Naive B cell (primary cell): ENCODE results near the gene RNF8. TPM values are rescaled to one million over a fixed set of nuclear protein-coding genes. Genes with fewer than 3 reads are reported as not detected.
"Not testable (repeated sequence)": the region's sequence is repeated elsewhere in the genome, so short reads cannot be mapped to it uniquely, and the experiment has no call there.

Experiments used
- ATAC-seq, 2 donors: fragments of 150-1000 bp; cut with Tn5 transposase; 2 replicates each; pipeline ENCODE4 v1.10.0; 2021; ENCODE audit warnings: low read depth in 2 of 2, mild to moderate bottlenecking in 2 of 2, moderate library complexity in 2 of 2
- DNase-seq: peaks from one replicate; pipeline ENCODE4 v3.0.0; 2022
- H3K27ac Mint-ChIP-seq, 6 donors: one replicate each; pipeline ENCODE4 v1.8.0; 2020 to 2022; ENCODE audit warnings: mild to moderate bottlenecking in 6 of 6, mixed read lengths in 6 of 6, moderate library complexity in 5 of 6, inconsistent platforms in 2 of 6
- H3K27me3 Mint-ChIP-seq, 3 donors: one replicate each; pipeline ENCODE4 v1.8.0; 2021 to 2022; ENCODE audit warnings: mixed read lengths in 3 of 3, mild to moderate bottlenecking in 1 of 3
- H3K36me3 Mint-ChIP-seq, 2 donors: one replicate each; pipeline ENCODE4 v1.8.0; 2020 to 2022; ENCODE audit warnings: mixed read lengths in 2 of 2, inconsistent platforms in 1 of 2, mild to moderate bottlenecking in 1 of 2
- H3K4me1 Mint-ChIP-seq, 3 donors: one replicate each; pipeline ENCODE4 v1.8.0; 2020 to 2022; ENCODE audit warnings: mixed read lengths in 3 of 3, inconsistent platforms in 1 of 3, mild to moderate bottlenecking in 1 of 3, moderate library complexity in 1 of 3
- H3K4me3 Mint-ChIP-seq, 8 donors: one replicate each; pipeline ENCODE4 v1.8.0; 2020 to 2022; ENCODE audit warnings: mild to moderate bottlenecking in 8 of 8, mixed read lengths in 8 of 8, moderate library complexity in 8 of 8, inconsistent platforms in 2 of 8
- H3K9me3 Mint-ChIP-seq, 7 donors: one replicate each; pipeline ENCODE4 v1.8.0; 2020 to 2022; ENCODE audit warnings: mixed read lengths in 7 of 7, mild to moderate bottlenecking in 5 of 7, inconsistent platforms in 2 of 7, moderate library complexity in 1 of 7
- polyA plus RNA-seq, 6 donors: library from polyadenylated mRNA; unstranded; fragments of 300-500 nt; fragmentation: Illumina TruSeq; gene quantifications; one replicate each; pipeline ENCODE4 v1.2.3, GENCODE V29; 2021; ENCODE audit warnings: low read depth in 6 of 6

The RNF8 gene
- polyA plus RNA-seq, 6 donors from 2014 or later: 9.7 to 15.4 (median 12.1) TPM

- H3K36me3 Mint-ChIP-seq: peaks cover 0 to 5% of the 10 kb centered on the region in 2 donors
These were observed 46.2 kb downstream of the RNF8 start for GRCh38 chr6:37399795-37400490.

DNA sequence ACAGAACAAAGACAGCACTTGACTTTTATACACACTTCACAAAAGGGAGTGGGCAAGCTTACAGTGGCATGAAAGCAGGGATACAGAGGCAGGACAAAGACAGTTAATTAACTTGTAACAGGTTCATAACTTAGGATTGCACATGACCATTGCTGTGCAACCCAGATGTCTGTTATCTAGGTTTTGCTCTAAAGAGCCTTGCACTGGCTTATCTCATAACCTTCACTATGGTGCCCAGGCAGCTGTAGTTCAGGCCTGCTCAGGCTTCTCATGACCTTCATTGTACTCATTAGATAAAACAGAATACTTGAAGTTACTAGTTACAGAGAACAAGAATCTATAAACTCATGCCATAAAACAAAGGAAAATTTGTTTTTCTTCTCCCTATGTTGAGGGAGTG lies 47.9 kb downstream of the RNF8 start:
- not testable (repeated sequence) for H3K4me3 Mint-ChIP-seq, ATAC-seq, H3K4me1 Mint-ChIP-seq, H3K27ac Mint-ChIP-seq, DNase-seq, H3K9me3 Mint-ChIP-seq, H3K36me3 Mint-ChIP-seq
- peaks cover 0 to 24% (median 6%) of the 10 kb centered on the region in 3 donors for H3K27me3 Mint-ChIP-seq

More at GRCh38 chr6:37399795-37400490, 46.2 kb downstream of the RNF8 start:
- Mint-ChIP-seq H3K9me3 (no peaks in the 10 kb centered on the region), H3K27ac (no peak overlapping the region), H3K4me3 (no peak overlapping the region), H3K4me1 (no peaks in the 10 kb centered on the region), H3K27me3 (peaks cover 0 to 24% (median 6%) of the 10 kb centered on the region in 3 donors)
- ATAC-seq (no peak), DNase-seq (no peak)

DNA sequence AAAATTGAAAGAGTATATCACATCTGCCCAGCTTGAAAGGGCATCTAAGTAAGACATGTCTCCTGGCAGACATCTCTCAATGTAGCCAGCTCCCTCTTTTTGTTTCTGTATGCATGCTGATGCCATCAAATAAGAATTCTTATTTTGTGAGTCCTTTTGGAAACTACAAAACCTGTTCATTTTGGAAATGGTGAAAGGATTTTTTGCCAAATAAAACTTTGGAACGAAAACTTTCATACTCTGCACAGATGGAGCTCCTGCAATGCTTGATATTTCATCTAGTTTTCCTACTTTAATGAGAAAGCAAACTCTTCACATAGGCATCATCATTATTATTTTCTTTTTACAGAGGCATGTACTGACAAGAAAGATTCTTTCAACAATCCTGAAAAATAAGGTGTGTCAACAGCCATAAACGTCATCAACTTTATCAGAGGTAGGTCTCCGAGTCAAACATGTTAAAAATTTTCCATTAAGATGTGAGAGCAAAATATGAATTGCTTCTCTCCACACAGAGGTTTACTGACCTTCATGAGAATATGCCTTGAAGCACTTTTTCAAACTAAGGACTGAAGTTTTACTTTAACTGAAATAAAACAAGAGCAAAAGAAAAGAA lies 53.1 kb downstream of the RNF8 start:
- H3K36me3 Mint-ChIP-seq: no peaks in the 10 kb centered on the region

DNA sequence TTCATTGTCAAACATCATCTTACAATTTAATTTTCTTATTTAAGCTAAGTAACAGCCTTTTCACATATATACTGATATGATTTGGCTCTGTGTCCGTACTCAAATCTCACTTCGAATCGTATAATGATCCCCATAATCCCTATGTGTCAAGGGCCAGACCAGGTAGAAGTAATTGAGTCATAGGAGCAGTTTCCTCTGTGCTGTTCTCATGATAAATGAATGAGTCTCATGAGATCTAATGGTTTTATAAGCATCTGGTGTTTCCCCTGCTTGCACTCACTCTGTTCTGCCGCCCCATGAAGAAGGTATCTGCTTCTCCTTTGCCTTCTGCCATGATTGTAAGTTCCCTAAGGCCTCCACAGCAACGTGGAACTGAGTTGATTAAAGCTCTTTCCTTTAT lies 54.2 kb downstream of the RNF8 start:
- Mint-ChIP-seq H3K4me3 (no peak overlapping the region), H3K4me1 (no peaks in the 10 kb centered on the region), H3K36me3 (no peaks in the 10 kb centered on the region), H3K9me3 (peaks cover 0 to 9% (median 0%) of the 10 kb centered on the region in 7 donors), H3K27ac (peak overlapping the region in 1 of 6 donors; percentile 74), H3K27me3 (peaks cover 0 to 12% (median 6%) of the 10 kb centered on the region in 3 donors)
- DNase-seq (no peak), ATAC-seq (no peak)

More for the DNA sequence above, 53.1 kb downstream of the RNF8 start:
- Mint-ChIP-seq H3K27me3 (peaks cover 0 to 12% (median 3%) of the 10 kb centered on the region in 3 donors), H3K9me3 (peaks cover 0 to 9% (median 0%) of the 10 kb centered on the region in 7 donors), H3K27ac (no peak overlapping the region), H3K4me1 (no peaks in the 10 kb centered on the region), H3K4me3 (no peak overlapping the region)
- DNase-seq (no peak), ATAC-seq (no peak)

DNA sequence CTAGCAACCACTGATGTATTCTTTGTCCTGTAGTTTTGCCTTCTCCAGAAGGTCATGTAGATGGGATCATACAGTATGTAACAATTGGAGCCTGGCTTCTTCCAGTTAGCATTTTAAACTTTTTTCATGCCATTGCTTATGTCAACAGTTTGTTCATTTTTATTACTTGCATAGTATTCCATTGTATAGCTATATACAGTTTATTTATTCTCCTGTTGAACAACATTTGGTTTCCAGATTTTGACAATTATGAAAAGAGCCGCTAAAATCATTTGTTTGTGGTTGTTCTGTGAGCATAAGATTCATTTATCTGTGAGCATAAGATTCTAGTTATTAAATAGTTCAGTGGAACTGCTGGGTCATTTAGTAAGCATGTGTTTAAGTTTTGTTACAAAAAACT lies 55.7 kb downstream of the RNF8 start:
- Mint-ChIP-seq H3K9me3 (peaks cover 0 to 9% (median 0%) of the 10 kb centered on the region in 7 donors), H3K4me3 (no peak overlapping the region), H3K27ac (peak overlapping the region in 1 of 6 donors; percentile 28), H3K36me3 (no peaks in the 10 kb centered on the region), H3K4me1 (no peaks in the 10 kb centered on the region), H3K27me3 (peaks cover 0 to 12% (median 6%) of the 10 kb centered on the region in 3 donors)
- no peak for ATAC-seq
- DNase-seq: no peak

- Mint-ChIP-seq H3K4me1 (no peaks in the 10 kb centered on the region), H3K4me3 (no peak overlapping the region), H3K27me3 (peaks cover 0 to 23% (median 8%) of the 10 kb centered on the region in 3 donors), H3K36me3 (no peaks in the 10 kb centered on the region), H3K27ac (no peak overlapping the region), H3K9me3 (peaks cover 0 to 6% (median 0%) of the 10 kb centered on the region in 7 donors)
- ATAC-seq: no peak
- DNase-seq: no peak
These were observed 63.6 kb downstream of the RNF8 start for GRCh38 chr6:37417393-37417792.

GRCh38 chr6:37418722-37419121 lies 64.9 kb downstream of the RNF8 start:
- no peak overlapping the region for H3K4me3 Mint-ChIP-seq
- no peak overlapping the region for H3K27ac Mint-ChIP-seq
- peaks cover 0 to 6% (median 0%) of the 10 kb centered on the region in 7 donors for H3K9me3 Mint-ChIP-seq
- DNase-seq (no peak), ATAC-seq (no peak)
- no peaks in the 10 kb centered on the region for H3K36me3 Mint-ChIP-seq
- H3K4me1 Mint-ChIP-seq: no peaks in the 10 kb centered on the region
- peaks cover 0 to 23% (median 4%) of the 10 kb centered on the region in 3 donors for H3K27me3 Mint-ChIP-seq

GRCh38 chr6:37426058-37426944 lies 72.5 kb downstream of the RNF8 start:
- DNase-seq: no peak
- Mint-ChIP-seq H3K36me3 (peaks cover 0 to 24% of the 10 kb centered on the region in 2 donors), H3K4me3 (no peak overlapping the region), H3K9me3 (peaks cover 4 to 15% (median 12%) of the 10 kb centered on the region in 7 donors), H3K27ac (no peak overlapping the region), H3K27me3 (peaks cover 12 to 29% (median 25%) of the 10 kb centered on the region in 3 donors), H3K4me1 (no peaks in the 10 kb centered on the region)
- ATAC-seq: no peak

DNA sequence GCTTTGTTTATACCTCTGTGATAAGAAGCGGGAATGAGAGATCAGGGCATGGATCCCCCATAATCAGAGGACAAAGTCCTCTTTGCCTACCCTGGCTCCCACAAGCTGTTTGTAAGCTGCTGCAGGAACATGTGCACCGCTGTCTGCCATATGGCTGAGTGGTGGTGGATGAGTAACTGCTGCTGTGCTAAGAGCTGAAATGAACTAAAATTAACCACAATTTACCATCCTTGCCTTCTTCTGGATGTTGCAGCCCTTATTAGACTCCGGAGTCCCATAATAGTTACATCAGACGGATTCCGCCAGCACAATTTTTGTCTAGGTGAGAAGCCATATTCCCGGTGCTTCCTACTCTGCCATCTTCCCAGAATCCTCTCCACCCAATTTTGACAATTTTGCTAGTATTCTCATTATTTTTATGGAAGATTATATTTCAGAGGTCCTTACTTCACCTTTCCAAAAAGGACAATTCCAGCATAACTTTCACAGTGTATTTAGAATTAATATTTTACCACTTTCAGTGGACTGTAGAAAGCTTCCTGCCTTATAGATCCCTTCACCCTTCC lies 73.2 kb downstream of the RNF8 start:
- Mint-ChIP-seq H3K36me3 (peaks cover 0 to 24% of the 10 kb centered on the region in 2 donors), H3K27ac (no peak overlapping the region), H3K9me3 (peaks cover 4 to 15% (median 12%) of the 10 kb centered on the region in 7 donors), H3K4me3 (no peak overlapping the region), H3K4me1 (peaks cover 0 to 6% (median 2%) of the 10 kb centered on the region in 3 donors), H3K27me3 (peaks cover 12 to 29% (median 25%) of the 10 kb centered on the region in 3 donors)
- DNase-seq (no peak), ATAC-seq (no peak)

GRCh38 chr6:37429352-37429750 lies 75.6 kb downstream of the RNF8 start:
- Mint-ChIP-seq H3K27me3 (peaks cover 12 to 29% (median 25%) of the 10 kb centered on the region in 3 donors), H3K4me3 (peak overlapping the region in 1 of 8 donors; percentile 21), H3K4me1 (peaks cover 14 to 23% (median 19%) of the 10 kb centered on the region in 3 donors), H3K9me3 (peaks cover 4 to 15% (median 12%) of the 10 kb centered on the region in 7 donors), H3K36me3 (peaks cover 0 to 24% of the 10 kb centered on the region in 2 donors), H3K27ac (no peak overlapping the region)
- ATAC-seq (no peak), DNase-seq (no peak)

DNA sequence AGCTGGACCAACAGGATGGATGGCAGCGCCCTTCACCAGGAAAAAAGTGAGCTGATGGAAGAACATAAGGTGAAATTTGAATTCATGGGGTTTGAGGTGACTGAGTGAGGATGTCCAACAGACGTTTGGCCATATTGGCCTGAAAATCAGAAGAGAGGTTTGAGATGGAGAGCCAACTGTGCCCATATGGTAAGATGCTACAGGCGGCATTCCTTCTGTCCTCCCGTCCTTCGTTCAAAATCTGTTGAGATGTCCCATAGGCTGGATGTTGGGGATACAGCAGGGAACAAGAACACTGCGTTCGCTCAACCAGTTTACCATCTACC lies 78.8 kb downstream of the RNF8 start:
- DNase-seq (no peak), ATAC-seq (peak; percentile 0)

DNA sequence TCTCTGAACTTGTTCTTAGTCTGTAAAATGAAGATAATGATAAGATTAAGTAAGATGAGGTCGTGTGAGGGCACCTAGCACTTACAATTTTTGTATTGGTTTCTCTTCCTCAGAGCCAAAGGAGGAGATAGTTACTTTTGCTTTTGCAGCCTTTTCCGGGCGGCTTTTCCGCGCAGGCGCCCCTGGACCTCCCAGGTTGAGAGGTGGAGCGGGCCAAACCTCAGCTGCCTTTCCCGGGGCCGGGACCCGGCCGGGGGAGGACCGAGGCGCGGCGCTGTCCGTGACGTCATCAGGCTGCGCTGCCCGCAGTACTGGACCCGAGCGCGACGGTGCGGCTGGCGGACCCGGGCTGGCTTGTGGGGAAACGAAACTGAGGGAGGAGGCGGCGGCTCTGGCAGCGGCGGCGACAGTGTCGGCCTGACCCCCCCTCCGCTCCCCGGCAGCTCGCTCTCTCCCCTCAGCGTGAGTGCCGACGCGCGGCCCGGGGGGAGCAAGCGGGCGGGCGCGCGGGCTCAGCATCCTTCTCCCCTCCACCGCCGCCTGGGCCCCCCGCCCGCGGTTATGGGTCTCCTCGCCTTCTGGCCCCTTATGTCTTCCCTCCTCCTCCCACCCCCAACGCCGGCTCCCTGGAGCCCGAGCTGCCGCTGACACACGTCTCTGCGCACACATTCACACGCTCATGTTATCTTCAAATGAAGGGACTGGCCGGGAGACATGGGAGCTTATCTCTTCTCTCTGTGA lies 79.3 kb downstream of the RNF8 start, which contains the start of gene CMTR1:
Gene CMTR1 (plus strand): TSS at position 306 of the 741 bp plus-strand sequence. CDS start 2,409 bp downstream, outside the sequence.
- peak; percentile 84 to 86 for ATAC-seq
- Mint-ChIP-seq H3K36me3 (peaks cover 16 to 18% of the 10 kb centered on the region in 2 donors), H3K4me3 (peak within 1 kb of the TSS; percentile 89 to 97 (median 95)), H3K4me1 (peaks cover 27 to 38% (median 34%) of the 10 kb centered on the region in 3 donors), H3K27ac (peak within 1 kb of the TSS; percentile 88 to 98 (median 96)), H3K9me3 (peaks cover under 1 to 10% (median 6%) of the 10 kb centered on the region in 7 donors), H3K27me3 (peaks cover 2 to 4% (median 4%) of the 10 kb centered on the region in 3 donors)
- peak; percentile 99 for DNase-seq

More for the DNA sequence above, 78.8 kb downstream of the RNF8 start:
- H3K27me3 Mint-ChIP-seq: peaks cover 7 to 9% (median 9%) of the 10 kb centered on the region in 3 donors
- peaks cover 2 to 15% (median 6%) of the 10 kb centered on the region in 7 donors for H3K9me3 Mint-ChIP-seq
- H3K36me3 Mint-ChIP-seq: peaks cover 11 to 19% of the 10 kb centered on the region in 2 donors
- peak overlapping the region; percentile 89 to 97 (median 95) for H3K4me3 Mint-ChIP-seq
- peaks cover 23 to 34% (median 34%) of the 10 kb centered on the region in 3 donors for H3K4me1 Mint-ChIP-seq
- peak overlapping the region; percentile 88 to 96 (median 96) for H3K27ac Mint-ChIP-seq
